GM18498 (cell line): ENCODE data around the gene MAP9.
"Not testable (repeated sequence)": the region's sequence is repeated elsewhere in the genome, so short reads cannot be mapped to it uniquely, and the experiment has no call there.

Experiments used
- ATAC-seq: cut with Tn5 transposase; IDR thresholded peaks from one replicate; pipeline ENCODE4 v1.9.1; 2021; ENCODE audit warnings: mild to moderate bottlenecking, moderate library complexity; ENCODE audit not compliant: unreplicated experiment

MAP9 gene

GRCh38 chr4:155353923-155354540 is 22.7 kb downstream of the MAP9 start:
- ATAC-seq, result peak; percentile 98

GRCh38 chr4:155342142-155342541 is 34.6 kb downstream of the MAP9 start:
- no peak for ATAC-seq

- no peak for ATAC-seq
Measured at GRCh38 chr4:155339999-155340398, 36.8 kb downstream of the MAP9 start.

GRCh38 chr4:155339588-155339987 is 37.2 kb downstream of the MAP9 start:
- ATAC-seq, result no peak

- ATAC-seq, result no peak
Measured at GRCh38 chr4:155338196-155338595, 38.6 kb downstream of the MAP9 start.

GRCh38 chr4:155336242-155336641 is 40.5 kb downstream of the MAP9 start:
- no peak for ATAC-seq

- no peak for ATAC-seq
Measured at GRCh38 chr4:155331478-155331877, 45.3 kb downstream of the MAP9 start.

- ATAC-seq, result no peak
Measured at GRCh38 chr4:155322782-155323181, 54.0 kb downstream of the MAP9 start.

- no peak for ATAC-seq
Measured at GRCh38 chr4:155321006-155321405, 55.8 kb downstream of the MAP9 start.

GRCh38 chr4:155319516-155319915 is 57.2 kb downstream of the MAP9 start:
- no peak for ATAC-seq

- ATAC-seq, result not testable (repeated sequence)
Measured at GRCh38 chr4:155312027-155312426, 64.7 kb downstream of the MAP9 start.

GRCh38 chr4:155307731-155308277 is 69.0 kb downstream of the MAP9 start:
- ATAC-seq, result no peak

GRCh38 chr4:155305619-155306018 is 71.1 kb downstream of the MAP9 start:
- no peak for ATAC-seq

- no peak for ATAC-seq
Measured at GRCh38 chr4:155304375-155304774, 72.4 kb downstream of the MAP9 start.

- no peak for ATAC-seq
Measured at GRCh38 chr4:155299103-155299502, 77.7 kb downstream of the MAP9 start.
